SK-N-SH (cell line): ENCODE measurements around the gene WDR27. TPM values are rescaled to one million over a fixed set of nuclear protein-coding genes. Genes with fewer than 3 reads are reported as not detected.

Source experiments
- CTCF ChIA-PET: fragments of 300-600, 350-600 bp; formaldehyde crosslinking; extraction: SDS; loops from one replicate; lab custom pipeline; 2021; lab: Yijun Ruan, JAX
- POLR2A ChIA-PET: fragments of 350-600 bp; sonication (Branson Sonifier 250); formaldehyde crosslinking; extraction: SDS; loops from one replicate; lab custom pipeline; 2020; ENCODE audit warnings: antibody characterized with exemption, inconsistent platforms; lab: Yijun Ruan, JAX
- DNase-seq: peaks from one replicate; pipeline ENCODE4 v3.0.0; 2012
- H2AFZ ChIP-seq: fragments of 200-600 bp; sonication (generic); 2 replicates; pipeline ENCODE4 v1.8.1; 2016; ENCODE audit warnings: antibody characterized with exemption, mild to moderate bottlenecking, low read depth
- H3F3A ChIP-seq: fragments of 200-600 bp; sonication (generic); replicated peaks from 2 replicates; pipeline ENCODE3; 2016; ENCODE audit warnings: antibody characterized with exemption, mild to moderate bottlenecking; ENCODE audit not compliant: insufficient read depth
- H3K27ac ChIP-seq, 2 experiments: fragments of 200-500 bp in 1 of 2; fragments of 200-600 bp in 1 of 2; sonication (Bioruptor generic) in 1 of 2; sonication (generic), shearing (Covaris generic) in 1 of 2; 2 replicates each; pipeline versions ENCODE4 v1.5.1 to v1.6.1; 2014 to 2016; ENCODE audit warnings: low read depth in 2 of 2, inconsistent platforms in 1 of 2, low read length in 1 of 2, mild to moderate bottlenecking in 1 of 2, mixed read lengths in 1 of 2
- H3K27me3 ChIP-seq: fragments of 200-600 bp; sonication (generic), shearing (Covaris generic); 2 replicates; pipeline ENCODE4 v1.6.1; 2016; ENCODE audit warnings: mixed run types; ENCODE audit not compliant: insufficient read depth
- H3K36me3 ChIP-seq, 2 experiments: fragments of 200-500 bp in 1 of 2; fragments of 200-600 bp in 1 of 2; sonication (Bioruptor generic) in 1 of 2; sonication (generic) in 1 of 2; replicated peaks in 1 of 2; 2 replicates each; pipeline versions ENCODE3 to v1.5.1; 2014 to 2016; ENCODE audit warnings: low read length in 1 of 2, mild to moderate bottlenecking in 1 of 2; ENCODE audit not compliant: insufficient read depth in 2 of 2, control insufficient read depth in 1 of 2
- H3K4me1 ChIP-seq, 2 experiments: fragments of 200-500 bp in 1 of 2; fragments of 200-600 bp in 1 of 2; sonication (Bioruptor generic) in 1 of 2; sonication (generic), shearing (Covaris generic) in 1 of 2; 2 replicates each; pipeline versions ENCODE4 v1.5.1 to v1.6.1; 2014 to 2016; ENCODE audit warnings: low read depth in 1 of 2, low read length in 1 of 2, mixed run types in 1 of 2; ENCODE audit not compliant: insufficient read depth in 2 of 2, control insufficient read depth in 1 of 2
- H3K4me2 ChIP-seq: fragments of 200-600 bp; sonication (generic), shearing (Covaris generic); 2 replicates; pipeline ENCODE4 v1.6.1; 2017; ENCODE audit warnings: mixed run types
- H3K4me3 ChIP-seq, 2 experiments: fragments of 200-500 bp in 1 of 2; fragments of 200-600 bp in 1 of 2; sonication (Bioruptor generic) in 1 of 2; sonication (generic), shearing (Covaris generic) in 1 of 2; 2 replicates each; pipeline versions ENCODE4 v1.5.1 to v1.8.1; 2014 to 2016; ENCODE audit warnings: low read depth in 2 of 2, inconsistent platforms in 1 of 2, low read length in 1 of 2, mild to moderate bottlenecking in 1 of 2, mixed read lengths in 1 of 2, moderate library complexity in 1 of 2
- H3K79me2 ChIP-seq: fragments of 200-600 bp; sonication (generic); 2 replicates; pipeline ENCODE4 v1.8.1; 2017; ENCODE audit warnings: mild to moderate bottlenecking; ENCODE audit not compliant: insufficient read depth
- H3K9ac ChIP-seq: fragments of 200-600 bp; sonication (generic); 2 replicates; pipeline ENCODE4 v1.6.1; 2017; ENCODE audit warnings: mixed run types
- H3K9me2 ChIP-seq: fragments of 200-600 bp; sonication (generic); 2 replicates; pipeline ENCODE4 v1.6.1; 2017; ENCODE audit warnings: mixed run types
- H3K9me3 ChIP-seq: fragments of 200-600 bp; sonication (generic); 2 replicates; pipeline ENCODE4 v1.6.1; 2017; ENCODE audit warnings: mixed run types, mild to moderate bottlenecking, moderate library complexity
- H4K20me1 ChIP-seq: fragments of 200-600 bp; sonication (generic); 2 replicates; pipeline ENCODE4 v1.6.1; 2017; ENCODE audit warnings: mild to moderate bottlenecking, mixed run types; ENCODE audit not compliant: insufficient read depth
- EP300 ChIP-seq, 2 experiments: IDR thresholded peaks; 2 replicates each; pipeline versions ENCODE4 v1.4.0 to v1.6.1; 2012; ENCODE audit warnings: borderline replicate concordance in 1 of 2, low read depth in 1 of 2, low read length in 1 of 2
- EZH2phosphoT487 ChIP-seq: fragments of 200-600 bp; sonication (generic); IDR thresholded peaks from 2 replicates; pipeline ENCODE4 v1.6.1; 2017; ENCODE audit warnings: low read depth, mixed run types, mild to moderate bottlenecking, antibody characterized with exemption, moderate library complexity, borderline replicate concordance
- FOSL2 ChIP-seq: IDR thresholded peaks from 2 replicates; pipeline ENCODE4 v1.4.0; 2012; ENCODE audit warnings: low read depth, mild to moderate bottlenecking, moderate library complexity, borderline replicate concordance
- FOXM1 ChIP-seq: IDR thresholded peaks from 2 replicates; pipeline ENCODE4 v1.4.0; 2012; ENCODE audit warnings: low read depth, mild to moderate bottlenecking
- GABPA ChIP-seq: IDR thresholded peaks from 2 replicates; pipeline ENCODE4 v1.4.0; 2012; ENCODE audit warnings: low read depth, mild to moderate bottlenecking
- JUND ChIP-seq: IDR thresholded peaks from 2 replicates; pipeline ENCODE4 v1.4.0; 2012
- MAX ChIP-seq: IDR thresholded peaks from 2 replicates; pipeline ENCODE4 v1.4.0; 2012; ENCODE audit warnings: low read depth
- MEF2A ChIP-seq: IDR thresholded peaks from 2 replicates; pipeline ENCODE4 v1.4.0; 2012; ENCODE audit warnings: low read depth, borderline replicate concordance
- NFIC ChIP-seq: IDR thresholded peaks from 2 replicates; pipeline ENCODE4 v1.4.0; 2012; ENCODE audit warnings: borderline replicate concordance
- PBX3 ChIP-seq: IDR thresholded peaks from 2 replicates; pipeline ENCODE4; 2012
- POLR2AphosphoS5 ChIP-seq: IDR thresholded peaks from 2 replicates; pipeline ENCODE4 v1.6.1; 2012; ENCODE audit warnings: low read depth, low read length
- RAD21 ChIP-seq: IDR thresholded peaks from 2 replicates; pipeline ENCODE4 v1.6.1; 2012; ENCODE audit warnings: mild to moderate bottlenecking, low read length
- RFX5 ChIP-seq: IDR thresholded peaks from 2 replicates; pipeline ENCODE4 v1.6.1; 2012; ENCODE audit warnings: mild to moderate bottlenecking, improper control_type of control experiment, low read length
- SIN3A ChIP-seq: IDR thresholded peaks from 2 replicates; pipeline ENCODE4 v1.6.1; 2012; ENCODE audit warnings: low read depth, mild to moderate bottlenecking, low read length, moderate library complexity, borderline replicate concordance
- TAF1 ChIP-seq: IDR thresholded peaks from 2 replicates; pipeline ENCODE4 v1.6.1; 2012; ENCODE audit warnings: low read depth, mild to moderate bottlenecking, low read length, moderate library complexity, borderline replicate concordance
- TCF12 ChIP-seq: IDR thresholded peaks from 2 replicates; pipeline ENCODE4 v1.4.0; 2012
- TEAD4 ChIP-seq: IDR thresholded peaks from 2 replicates; pipeline ENCODE4 v1.4.0; 2012; ENCODE audit warnings: mild to moderate bottlenecking, borderline replicate concordance; ENCODE audit not compliant: insufficient read depth
- WGBS: methylation state at CpG from one replicate; pipeline ENCODE4 v1.1.6; 2017; ENCODE audit warnings: low lambda C conversion rate; 5-methylcytosine and 5-hydroxymethylcytosine counted together
- polyA plus RNA-seq, 3 experiments: library from polyadenylated mRNA; depleted of rRNA; stranded (reverse); fragments of >200 nt; gene quantifications; 2 replicates each; pipeline ENCODE4 v1.2.3, GENCODE V29; 2012

The WDR27 gene
- polyA plus RNA-seq, 1 of the 3 experiments (the other 2 are of a cell fraction), result 55.6 TPM

- TF ChIP-seq MAX (no peak), GABPA (no peak), RFX5 (no peak)
- H3K9me2 ChIP-seq, result no peaks in the 10 kb centered on the region
- no peak overlapping the region for H2AFZ ChIP-seq
- H3K4me1 ChIP-seq, result peaks cover 0 to 5% of the 10 kb centered on the region in 2 experiments; a peak in 2 of 4 replicates
- H3K27me3 ChIP-seq, result no peaks in the 10 kb centered on the region
- no peaks in the 10 kb centered on the region for H3K36me3 ChIP-seq
- no peak overlapping the region for H3K4me2 ChIP-seq
- CTCF ChIA-PET, result interaction anchor here (1.7 kb wide), 1 partner anchor 10 kb away, joined by 6 read pairs; no protein-coding TSS in a partner anchor
- no peaks in the 10 kb centered on the region for H3F3A ChIP-seq
- POLR2A ChIA-PET, result no interaction called here
- no peaks in the 10 kb centered on the region for H4K20me1 ChIP-seq
- H3K27ac ChIP-seq, result peak overlapping the region; percentile 54 to 85
- 90% methylated on average over 1 of the region's 1 CpG for WGBS
- DNase-seq, result no peak
- H3K4me3 ChIP-seq, result no peak overlapping the region
- no peaks in the 10 kb centered on the region for H3K79me2 ChIP-seq
- H3K9me3 ChIP-seq, result no peaks in the 10 kb centered on the region
- H3K9ac ChIP-seq, result no peak overlapping the region
Measured at GRCh38 chr6:169530752-169531123, 171.1 kb downstream of the WDR27 start.

- H3K4me3 ChIP-seq, result no peak overlapping the region
- peak overlapping the region; percentile 54 to 85 for H3K27ac ChIP-seq
- no peak for DNase-seq
- ChIA-PET POLR2A (no interaction called here), CTCF (interaction anchor here (1.7 kb wide), 1 partner anchor 9 kb away, joined by 6 read pairs; no protein-coding TSS in a partner anchor)
- no peak overlapping the region for H3K9ac ChIP-seq
- no peaks in the 10 kb centered on the region for H3K27me3 ChIP-seq
- H3K4me2 ChIP-seq, result no peak overlapping the region
- H3F3A ChIP-seq, result no peaks in the 10 kb centered on the region
- H3K36me3 ChIP-seq, result no peaks in the 10 kb centered on the region
- no peaks in the 10 kb centered on the region for H3K79me2 ChIP-seq
- peaks cover 0 to 5% of the 10 kb centered on the region in 2 experiments; a peak in 2 of 4 replicates for H3K4me1 ChIP-seq
- H2AFZ ChIP-seq, result no peak overlapping the region; the same call in 1 of the 2 replicates
- no peaks in the 10 kb centered on the region for H3K9me3 ChIP-seq
- no peaks in the 10 kb centered on the region for H3K9me2 ChIP-seq
- 65% methylated on average over 13 of the region's 13 CpGs for WGBS
- H4K20me1 ChIP-seq, result no peaks in the 10 kb centered on the region
- TF ChIP-seq FOXM1 (peak; percentile 77; the same call in 1 of the 2 replicates), JUND (peak; percentile 65), MEF2A (no peak), NFIC (peak; percentile 70), GABPA (no peak), TEAD4 (peak; percentile 61; the same call in 1 of the 2 replicates), TCF12 (peak; percentile 95), POLR2AphosphoS5 (peak; percentile 63), SIN3A (0 out of 2 replicates have a peak, but pooled peaks have one; percentile 47), RAD21 (no peak), EZH2phosphoT487 (no peak), PBX3 (peak; percentile 83), TAF1 (0 out of 2 replicates have a peak, but pooled peaks have one; percentile 19), EP300 (IDR thresholded peaks at IDR 0.05; ENCODE audit: borderline replicate concordance in 1 of 2, low read depth in 1 of 2, low read length in 1 of 2) (peak; percentile 30 to 84; a peak in 3 of 4 replicates), FOSL2 (0 out of 2 replicates have a peak, but pooled peaks have one; percentile 24)
Measured at GRCh38 chr6:169529931-169530751, 171.7 kb downstream of the WDR27 start.
